IMR-90 (cell line): ENCODE measurements around the gene KIAA0319L. TPM values are rescaled to one million over a fixed set of nuclear protein-coding genes. Genes with fewer than 3 reads are reported as not detected.

Experiments
- ATAC-seq: fragments of 200-7000 bp; cut with Tn5 transposase; 2 replicates; pipeline ENCODE4 v1.9.1; 2020; ENCODE audit warnings: low read depth, mild to moderate bottlenecking, moderate library complexity
- BruUV-seq: library from RNA; stranded (reverse); fragments of 400-500 nt; replicated peaks from 2 replicates; lab custom pipeline; 2021; lab: Mats Ljungman, UMichigan
- CTCF ChIA-PET: fragments of 300-600 bp; formaldehyde crosslinking; extraction: SDS; loops from one replicate; lab custom pipeline; 2021; ENCODE audit warnings: antibody characterized with exemption; lab: Yijun Ruan, JAX
- POLR2A ChIA-PET: fragments of 300-600 bp; sonication (Branson Sonifier 250); formaldehyde crosslinking; loops from one replicate; lab custom pipeline; 2022; ENCODE audit warnings: antibody characterized with exemption; ENCODE audit not compliant: unreplicated experiment; lab: Charles Lee
- DNase-seq: peaks from one replicate; pipeline ENCODE4 v3.0.0; 2013
- H2AFZ ChIP-seq: replicated peaks from 2 replicates; pipeline ENCODE3; 2013; ENCODE audit warnings: low read length, mild to moderate bottlenecking; ENCODE audit not compliant: poor library complexity
- H2AK5ac ChIP-seq: 2 replicates; pipeline ENCODE4 v1.6.1; 2013; ENCODE audit warnings: low read depth, low read length, inconsistent platforms
- H2AK9ac ChIP-seq: replicated peaks from 2 replicates; pipeline ENCODE3; 2013; ENCODE audit warnings: mild to moderate bottlenecking, low read depth, low read length, moderate library complexity; ENCODE audit not compliant: poor library complexity
- H2BK120ac ChIP-seq: 2 replicates; pipeline ENCODE4 v1.6.1; 2013; ENCODE audit warnings: low read depth, low read length, inconsistent platforms
- H2BK15ac ChIP-seq: 3 replicates; pipeline ENCODE4 v1.6.1; 2013; ENCODE audit warnings: low read depth, low read length, inconsistent platforms
- H2BK20ac ChIP-seq: 2 replicates; pipeline ENCODE4 v1.6.1; 2013; ENCODE audit warnings: low read depth, mild to moderate bottlenecking, inconsistent platforms, low read length, moderate library complexity
- H2BK5ac ChIP-seq: 2 replicates; pipeline ENCODE4 v1.6.1; 2013; ENCODE audit warnings: mild to moderate bottlenecking, low read depth, low read length, inconsistent platforms; ENCODE audit not compliant: poor library complexity, severe bottlenecking
- H3K14ac ChIP-seq: replicated peaks from 2 replicates; pipeline ENCODE4 v1.6.1; 2013; ENCODE audit warnings: low read depth, low read length, inconsistent platforms
- H3K18ac ChIP-seq: 2 replicates; pipeline ENCODE4 v1.6.1; 2013; ENCODE audit warnings: low read depth, low read length, control low read depth
- H3K23ac ChIP-seq: 2 replicates; pipeline ENCODE4 v1.6.1; 2013; ENCODE audit warnings: low read depth, low read length, inconsistent platforms
- H3K27ac ChIP-seq: 2 replicates; pipeline ENCODE4 v1.5.1; 2013; ENCODE audit warnings: mild to moderate bottlenecking, control low read depth, low read length; ENCODE audit not compliant: insufficient read depth
- H3K27me3 ChIP-seq: 2 replicates; pipeline ENCODE4 v1.6.1; 2013; ENCODE audit warnings: low read length; ENCODE audit not compliant: control insufficient read depth, insufficient read depth
- H3K36me3 ChIP-seq: 2 replicates; pipeline ENCODE4 v1.6.1; 2013; ENCODE audit warnings: low read length, mixed read lengths; ENCODE audit not compliant: control insufficient read depth, insufficient read depth
- H3K4ac ChIP-seq: 2 replicates; pipeline ENCODE4 v1.6.1; 2013; ENCODE audit warnings: low read depth, low read length, inconsistent platforms
- H3K4me1 ChIP-seq: 2 replicates; pipeline ENCODE4 v1.6.1; 2013; ENCODE audit warnings: low read length, mixed read lengths; ENCODE audit not compliant: control insufficient read depth, insufficient read depth
- H3K4me2 ChIP-seq: 2 replicates; pipeline ENCODE4 v1.6.1; 2013; ENCODE audit warnings: low read depth, mild to moderate bottlenecking, control low read depth, low read length, moderate library complexity
- H3K4me3 ChIP-seq: 2 replicates; pipeline ENCODE4 v1.5.1; 2013; ENCODE audit warnings: low read depth, mild to moderate bottlenecking, control low read depth, low read length, moderate library complexity; ENCODE audit not compliant: insufficient read depth
- H3K56ac ChIP-seq: 2 replicates; pipeline ENCODE4 v1.6.1; 2013; ENCODE audit warnings: low read length, inconsistent platforms; ENCODE audit not compliant: insufficient read depth; ENCODE audit errors: extremely low read depth
- H3K79me1 ChIP-seq, 2 experiments: 2 replicates each; pipeline ENCODE4 v1.6.1; 2013; ENCODE audit warnings: low read length in 2 of 2, inconsistent platforms in 1 of 2, low read depth in 1 of 2
- H3K9ac ChIP-seq: 2 replicates; pipeline ENCODE4 v1.6.1; 2013; ENCODE audit warnings: low read depth, low read length, control low read depth
- H3K9me1 ChIP-seq: 2 replicates; pipeline ENCODE4 v1.6.1; 2013; ENCODE audit warnings: low read length, inconsistent platforms; ENCODE audit not compliant: insufficient read depth
- H3K9me3 ChIP-seq: 2 replicates; pipeline ENCODE4 v1.6.1; 2013; ENCODE audit warnings: low read length; ENCODE audit not compliant: control insufficient read depth, insufficient read depth
- H4K20me1 ChIP-seq: 2 replicates; pipeline ENCODE4 v1.6.1; 2013; ENCODE audit warnings: low read length, inconsistent platforms; ENCODE audit not compliant: insufficient read depth
- H4K5ac ChIP-seq: 2 replicates; pipeline ENCODE4 v1.6.1; 2013; ENCODE audit warnings: mild to moderate bottlenecking, low read depth, low read length, control low read depth
- H4K8ac ChIP-seq, 2 experiments: 2 replicates each; pipeline ENCODE4 v1.6.1; 2013; ENCODE audit warnings: low read depth in 2 of 2, low read length in 2 of 2, control low read depth in 1 of 2, inconsistent platforms in 1 of 2
- H4K91ac ChIP-seq: 2 replicates; pipeline ENCODE4 v1.6.1; 2013; ENCODE audit warnings: low read depth, low read length, inconsistent platforms; ENCODE audit not compliant: insufficient read depth
- BHLHE40 ChIP-seq: fragments of 150-350 bp; IDR thresholded peaks from 2 replicates; pipeline ENCODE4 v1.6.1; 2016; ENCODE audit warnings: mild to moderate bottlenecking, low read depth, low read length
- ELK1 ChIP-seq: fragments of 150-350 bp; IDR thresholded peaks from 2 replicates; pipeline ENCODE4 v1.6.1; 2016; ENCODE audit warnings: low read depth, mild to moderate bottlenecking, low read length, moderate library complexity, borderline replicate concordance
- MAFK ChIP-seq: IDR thresholded peaks from 2 replicates; pipeline ENCODE4 v1.6.1; 2012; ENCODE audit warnings: low read depth, low read length, improper control_type of control experiment
- MAZ ChIP-seq: IDR thresholded peaks from 2 replicates; pipeline ENCODE4 v1.6.1; 2012; ENCODE audit warnings: low read depth, mild to moderate bottlenecking, low read length, improper control_type of control experiment, moderate library complexity, borderline replicate concordance
- POLR2A ChIP-seq: IDR thresholded peaks from 2 replicates; pipeline ENCODE4 v1.6.1; 2012; ENCODE audit warnings: mild to moderate bottlenecking, low read depth, low read length
- RAD21 ChIP-seq: IDR thresholded peaks from 2 replicates; pipeline ENCODE4 v1.6.1; 2012; ENCODE audit warnings: low read length, improper control_type of control experiment
- WGBS, 2 experiments: methylation state at CpG; one replicate each; pipeline versions ENCODE4 v1.1.5 to v1.1.7; 2013; ENCODE audit warnings: missing lambda C conversion rate in 2 of 2; ENCODE audit not compliant: insufficient read length in 1 of 2; ENCODE audit errors: extremely low coverage in 2 of 2; 5-methylcytosine and 5-hydroxymethylcytosine counted together
- dilution Hi-C: fragments of 300-500 bp; cut with HindIII; formaldehyde crosslinking; loops from one replicate; pipeline ENCODE4 v1.14.3; 2018; ENCODE audit warnings: low sequenced_read_pairs; ENCODE audit not compliant: unreplicated experiment
- in situ Hi-C: fragments of 300-500 bp; cut with MboI; formaldehyde crosslinking; loops from 3 replicates; pipeline ENCODE4 v1.14.3; 2019; ENCODE audit warnings: low sequenced_read_pairs, inconsistent platforms, mixed read lengths
- intact Hi-C: fragments of 100-400 bp; cut with micrococcal nuclease; formaldehyde crosslinking; loops from 2 replicates; pipeline ENCODE4 v1.10.0; 2022
- polyA plus RNA-seq, 3 experiments: library from polyadenylated mRNA; depleted of rRNA; stranded (reverse); fragments of >200 nt; gene quantifications; 2 replicates each; pipeline ENCODE4 v1.2.3, GENCODE V29; 2012; ENCODE audit warnings: low replicate concordance in 1 of 3
- total RNA-seq: library from RNA; depleted of rRNA; stranded (reverse); fragments of >200 nt; gene quantifications from 2 replicates; pipeline ENCODE4 v1.2.3, GENCODE V29; 2012
- TF ChIP-seq, protein P1 (sequence below): fragments of 150-350 bp; IDR thresholded peaks from 2 replicates; pipeline ENCODE4 v1.6.1; 2017; ENCODE audit warnings: mild to moderate bottlenecking, antibody characterized with exemption, low read length, low read depth

The KIAA0319L gene
- total and polyA plus RNA-seq, 2 of the 4 experiments (the other 2 are of a cell fraction): 38.0 to 49.8 TPM

- POLR2A ChIA-PET: no interaction called here
- intact Hi-C loops: no loop called here
- dilution Hi-C loops: no loop called here
Measured at GRCh38 chr1:35463232-35463631, 94.0 kb downstream of the KIAA0319L start.

More at GRCh38 chr1:35463232-35463631, 94.0 kb downstream of the KIAA0319L start:
- no peak overlapping the region for H3K14ac ChIP-seq
- H3K27me3 ChIP-seq: no peaks in the 10 kb centered on the region
- no peaks in the 10 kb centered on the region for H3K9me1 ChIP-seq
- H2AK5ac ChIP-seq: no peak overlapping the region
- no peak overlapping the region for H2BK5ac ChIP-seq
- H4K8ac ChIP-seq: no peak overlapping the region
- H2BK15ac ChIP-seq: no peak overlapping the region
- no peak overlapping the region for H2BK20ac ChIP-seq
- H3K9me3 ChIP-seq: no peaks in the 10 kb centered on the region
- H4K5ac ChIP-seq: no peak overlapping the region
- no peak overlapping the region for H2BK120ac ChIP-seq
- no peak overlapping the region for H3K4me2 ChIP-seq
- H3K18ac ChIP-seq: no peak overlapping the region
- H3K9ac ChIP-seq: no peak overlapping the region
- in situ Hi-C loops: no loop called here
- BruUV-seq: no TSS peak
- peaks cover 2% of the 10 kb centered on the region for H3K4me1 ChIP-seq
- no peak overlapping the region for H2AFZ ChIP-seq
- no peak overlapping the region for H3K4ac ChIP-seq
- DNase-seq: no peak
- peaks cover 29% of the 10 kb centered on the region for H3K36me3 ChIP-seq
- ATAC-seq: no peak
- TF ChIP-seq MAFK (no peak), MAZ (no peak), BHLHE40 (no peak), POLR2A (no peak), RAD21 (no peak), ELK1 (no peak)
- TF ChIP-seq, protein P1, sequence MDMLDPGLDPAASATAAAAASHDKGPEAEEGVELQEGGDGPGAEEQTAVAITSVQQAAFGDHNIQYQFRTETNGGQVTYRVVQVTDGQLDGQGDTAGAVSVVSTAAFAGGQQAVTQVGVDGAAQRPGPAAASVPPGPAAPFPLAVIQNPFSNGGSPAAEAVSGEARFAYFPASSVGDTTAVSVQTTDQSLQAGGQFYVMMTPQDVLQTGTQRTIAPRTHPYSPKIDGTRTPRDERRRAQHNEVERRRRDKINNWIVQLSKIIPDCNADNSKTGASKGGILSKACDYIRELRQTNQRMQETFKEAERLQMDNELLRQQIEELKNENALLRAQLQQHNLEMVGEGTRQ: no peak
- H2AK9ac ChIP-seq: no peak overlapping the region
- no peak overlapping the region for H3K23ac ChIP-seq
- H4K20me1 ChIP-seq: no peaks in the 10 kb centered on the region
- no peaks in the 10 kb centered on the region; a peak in 1 of 4 replicates for H3K79me1 ChIP-seq
- H3K56ac ChIP-seq: no peak overlapping the region
- H3K27ac ChIP-seq: no peak overlapping the region
- H4K91ac ChIP-seq: no peak overlapping the region
- CTCF ChIA-PET: interaction anchor here (0.6 kb wide), 1 partner anchor 90 kb away, joined by 3 read pairs; no protein-coding TSS in a partner anchor
- H3K4me3 ChIP-seq: no peak overlapping the region
- no CpG with 5 or more reads among the region's 2 CpGs for WGBS, 2 experiments
